NCI-H526 treated with DMSO at 0.1 percent for 48 hours (cell line): ENCODE measurements around the gene TTC28.

Experiments
- DNase-seq: peaks from one replicate; lab custom pipeline; 2025; lab: John Stamatoyannopoulos, UW

The TTC28 gene

DNA sequence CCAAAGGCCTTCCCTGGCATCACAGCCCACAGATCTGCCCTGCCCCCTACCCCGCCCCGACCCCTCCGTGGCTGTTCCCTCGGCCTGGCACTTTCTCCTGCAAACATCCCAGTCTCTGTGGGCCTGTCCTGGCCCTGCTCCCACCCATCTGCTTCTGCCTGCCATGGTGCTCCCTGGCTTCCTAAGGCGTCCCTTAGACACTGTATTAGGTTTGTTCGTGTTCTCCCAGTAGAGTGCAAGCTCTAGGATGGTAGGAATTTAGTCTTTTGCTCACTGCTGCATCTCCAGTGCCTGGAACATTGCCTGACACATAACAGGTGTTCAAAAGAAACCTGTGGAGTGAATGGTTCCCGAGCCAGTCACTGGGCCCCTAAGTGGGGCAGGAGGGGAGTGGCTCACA is 690.9 kb downstream of the TTC28 start:
- no peak for DNase-seq

DNA sequence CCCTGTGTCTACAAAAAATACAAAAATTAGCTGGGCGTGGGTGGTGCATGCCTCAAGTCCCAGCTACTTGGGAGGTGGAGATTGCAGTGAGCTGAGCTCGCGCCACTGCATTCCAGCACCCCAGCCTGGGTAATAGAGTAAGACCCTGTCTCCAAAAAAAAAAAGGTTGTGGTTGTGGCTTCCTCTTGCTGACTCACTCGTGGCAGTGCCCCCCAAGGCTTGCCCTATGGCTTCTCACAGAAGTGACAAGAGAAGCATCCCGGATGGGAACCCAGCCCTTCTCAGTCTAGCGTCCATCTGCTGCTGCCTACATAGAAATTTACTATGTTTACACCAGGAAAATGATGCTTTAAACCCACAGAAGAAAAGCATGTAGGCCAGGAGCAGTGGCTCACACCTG is 692.1 kb downstream of the TTC28 start:
- no peak for DNase-seq

DNA sequence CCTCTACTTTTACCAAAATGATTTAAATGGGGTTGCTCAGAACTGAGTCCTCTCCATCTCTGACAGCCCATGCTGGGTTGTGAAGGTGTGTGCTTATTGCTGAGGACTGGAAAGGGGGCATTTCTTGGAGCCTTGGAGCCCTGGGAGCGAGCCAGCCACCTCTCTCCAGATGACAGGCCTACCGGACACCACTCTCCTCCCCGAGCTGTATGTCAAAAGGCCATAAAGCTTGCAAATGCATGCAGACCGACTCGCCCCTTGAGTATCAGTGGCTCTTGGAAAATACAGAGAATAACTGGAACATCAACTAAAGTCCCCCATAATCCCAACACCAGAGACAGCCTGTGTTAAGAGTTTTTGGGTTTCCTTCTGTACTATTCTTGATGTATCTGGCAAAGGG is 692.7 kb downstream of the TTC28 start:
- DNase-seq: no peak

DNA sequence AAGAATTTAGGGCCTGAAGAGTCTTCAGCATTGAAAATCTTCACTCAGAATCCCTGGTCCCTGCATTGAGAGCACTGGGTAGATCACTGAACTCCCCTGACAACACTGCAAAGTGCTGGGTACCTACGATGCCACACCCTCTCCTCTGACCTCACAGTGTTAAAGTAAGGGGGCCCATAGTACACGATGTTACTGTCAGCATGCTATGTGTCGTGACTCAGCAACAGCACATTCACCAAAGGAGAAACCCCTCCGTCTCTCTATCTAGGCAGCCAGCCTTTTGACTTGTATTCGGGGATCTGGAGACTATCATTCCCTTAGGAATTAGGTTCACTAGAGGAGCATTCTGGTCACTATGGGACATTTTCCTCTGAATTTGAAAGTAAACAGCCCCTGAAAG is 693.2 kb downstream of the TTC28 start:
- no peak for DNase-seq

DNA sequence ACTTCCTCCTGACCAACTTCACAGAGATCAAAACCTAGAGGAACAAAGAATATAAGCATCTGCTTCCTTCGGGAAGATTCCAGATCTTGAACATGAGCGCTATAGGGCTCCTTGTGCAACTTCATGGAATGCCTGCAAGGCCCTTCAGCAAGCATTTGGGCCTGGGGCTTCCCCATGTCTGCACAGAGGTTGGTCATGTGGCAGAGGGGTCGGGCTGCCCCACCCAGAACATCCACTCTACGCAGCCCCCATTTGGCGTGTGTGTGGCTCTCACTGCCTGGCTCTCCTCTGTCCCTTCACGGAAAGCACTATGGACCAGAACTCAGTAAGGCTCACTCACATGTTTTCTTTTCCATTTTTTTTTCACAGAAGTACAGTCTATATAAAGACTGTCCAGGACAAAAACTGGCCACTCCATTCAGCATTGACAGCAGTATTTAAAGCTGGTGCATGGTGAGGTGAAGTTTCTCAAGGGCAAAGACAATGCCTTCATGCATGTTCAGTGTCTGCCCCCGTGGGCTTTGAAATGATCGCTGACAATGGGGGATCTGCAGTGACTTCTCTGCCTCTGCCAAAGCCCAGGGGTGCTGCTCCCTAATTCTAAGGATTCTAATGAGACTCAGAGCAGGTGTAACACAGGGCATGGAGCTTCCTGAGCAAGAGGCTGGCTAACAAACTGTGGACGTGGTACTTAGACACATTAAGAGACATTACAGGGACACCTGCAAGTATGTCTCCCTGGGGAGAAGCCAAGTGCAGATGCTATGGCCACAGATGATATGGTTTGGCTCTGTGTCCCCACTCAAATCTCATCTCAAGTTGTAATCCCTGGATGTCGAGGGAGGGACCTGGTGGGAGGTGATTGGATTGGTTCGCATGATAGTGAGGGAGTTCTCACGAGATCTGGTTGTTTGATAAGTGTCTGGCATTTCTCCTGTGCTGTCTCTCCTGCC is 694.0 kb downstream of the TTC28 start:
- no peak for DNase-seq

DNA sequence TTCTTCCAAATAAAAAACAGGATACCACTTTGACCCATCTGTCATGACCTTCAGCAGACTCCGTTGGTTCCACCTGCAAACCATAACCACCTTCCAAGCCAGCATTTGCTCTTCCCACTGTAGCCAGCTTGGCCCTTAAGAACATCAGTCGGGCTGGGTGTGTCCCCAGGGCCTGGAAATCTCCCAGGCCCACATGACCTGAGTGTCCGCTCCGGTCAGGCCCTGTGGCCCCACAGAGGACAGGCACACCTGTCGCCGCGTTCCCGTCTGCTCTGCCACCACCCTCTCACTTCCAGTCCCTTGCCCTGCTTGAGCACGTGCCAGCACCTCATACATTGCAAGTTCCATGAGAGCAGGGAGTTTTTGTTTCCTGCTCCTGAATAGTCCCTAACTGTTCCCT is 694.9 kb downstream of the TTC28 start:
- DNase-seq: no peak

DNA sequence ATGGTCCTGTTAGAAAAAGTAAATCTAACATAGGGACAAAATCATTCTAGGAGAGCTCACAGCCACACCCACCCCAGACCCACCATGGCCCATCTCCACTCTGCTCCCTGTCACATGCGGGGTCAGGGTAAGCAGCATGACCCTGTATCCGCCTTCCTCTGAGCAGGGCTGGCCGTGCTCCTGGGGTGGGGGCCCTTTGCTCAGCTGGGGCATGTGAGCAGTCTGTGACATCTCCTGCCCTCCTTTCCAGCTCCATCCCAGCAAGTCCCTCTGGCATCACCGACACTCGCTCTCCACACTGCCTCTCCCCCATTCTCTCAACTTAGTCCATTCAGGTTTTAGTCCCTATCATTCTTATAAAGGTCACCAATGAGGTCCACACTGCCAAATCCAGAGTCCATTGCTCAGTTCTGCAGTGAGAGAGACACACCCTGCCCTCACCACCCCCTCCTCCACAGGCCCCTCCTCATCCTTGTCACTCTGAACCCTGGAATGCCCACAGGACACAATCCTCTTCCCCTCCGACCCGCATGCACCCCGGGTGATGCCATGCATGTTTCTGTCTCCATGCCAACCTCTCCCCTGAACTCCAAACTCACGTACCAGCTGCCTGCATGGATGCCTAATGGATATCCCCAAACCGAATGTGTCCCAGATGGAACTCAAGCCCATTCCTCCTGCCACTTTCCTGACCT is 695.5 kb downstream of the TTC28 start:
- no peak for DNase-seq

DNA sequence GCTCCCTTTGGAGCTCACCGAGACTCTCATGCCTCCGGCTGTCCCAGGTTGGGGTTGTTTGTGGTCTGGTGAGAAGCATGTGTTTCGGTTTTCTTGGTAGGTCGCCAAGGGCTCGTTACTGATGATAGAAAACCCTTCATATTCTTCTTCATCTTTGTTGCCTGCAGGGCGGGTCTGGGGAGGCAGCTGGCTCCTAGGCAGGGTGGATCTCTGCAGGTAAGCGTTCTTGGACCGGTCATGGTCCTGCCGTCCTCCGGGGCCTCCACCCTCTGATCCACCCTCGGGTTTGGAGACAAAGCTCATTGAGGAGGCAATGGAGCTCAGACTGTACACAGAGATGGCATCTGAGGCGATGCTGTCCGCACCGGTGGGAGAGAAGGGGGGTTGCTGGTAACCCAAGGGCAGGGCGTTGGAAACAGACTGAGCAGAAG is 696.3 kb downstream of the TTC28 start:
- no peak for DNase-seq

DNA sequence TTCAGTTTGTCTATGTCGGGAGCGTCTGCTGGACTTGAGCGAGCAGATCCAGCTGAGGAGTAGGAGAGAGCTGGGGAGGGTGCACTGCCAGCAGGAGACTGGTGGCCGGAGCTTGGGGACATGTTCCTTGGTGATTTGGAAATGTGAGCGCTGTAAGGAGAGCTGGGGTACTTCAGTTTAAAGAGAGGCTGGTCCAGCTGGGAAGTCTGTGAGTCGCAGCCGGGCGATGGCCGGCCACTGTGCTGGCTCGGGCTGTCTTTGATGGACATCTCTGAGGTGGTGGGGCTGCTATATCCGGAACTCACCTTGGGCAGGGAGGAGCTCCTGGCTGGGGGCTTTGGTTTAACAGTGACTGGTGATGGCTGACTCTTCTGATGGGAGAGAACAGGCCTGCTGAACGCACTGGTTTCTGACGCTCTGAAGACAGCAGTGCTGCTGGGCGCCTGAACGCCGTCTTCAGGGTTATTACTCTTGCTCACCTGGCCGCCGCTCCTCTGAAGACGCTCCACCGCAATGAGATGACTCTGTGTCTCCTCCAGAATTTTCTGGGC is 696.9 kb downstream of the TTC28 start:
- no peak for DNase-seq

DNA sequence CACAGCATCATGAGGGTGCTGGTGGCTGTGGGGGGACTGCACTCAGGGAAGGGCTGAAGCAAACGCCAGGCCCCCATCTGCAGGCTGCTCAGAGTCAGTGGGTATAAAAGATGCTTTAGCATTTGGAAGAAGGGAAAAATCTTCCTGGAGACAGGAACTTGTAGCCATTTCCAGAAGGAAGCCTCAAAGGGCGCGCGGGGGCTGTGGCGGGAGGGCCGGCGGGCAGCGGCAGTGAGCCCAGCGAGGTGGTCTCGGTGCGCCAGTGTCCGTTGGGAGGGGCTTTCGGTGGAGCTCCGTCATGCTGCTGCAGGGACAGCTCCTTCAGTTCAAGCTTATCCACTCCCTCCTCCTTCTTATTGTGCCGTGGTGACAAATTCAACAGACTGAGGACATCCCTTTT is 697.5 kb downstream of the TTC28 start:
- DNase-seq: no peak

DNA sequence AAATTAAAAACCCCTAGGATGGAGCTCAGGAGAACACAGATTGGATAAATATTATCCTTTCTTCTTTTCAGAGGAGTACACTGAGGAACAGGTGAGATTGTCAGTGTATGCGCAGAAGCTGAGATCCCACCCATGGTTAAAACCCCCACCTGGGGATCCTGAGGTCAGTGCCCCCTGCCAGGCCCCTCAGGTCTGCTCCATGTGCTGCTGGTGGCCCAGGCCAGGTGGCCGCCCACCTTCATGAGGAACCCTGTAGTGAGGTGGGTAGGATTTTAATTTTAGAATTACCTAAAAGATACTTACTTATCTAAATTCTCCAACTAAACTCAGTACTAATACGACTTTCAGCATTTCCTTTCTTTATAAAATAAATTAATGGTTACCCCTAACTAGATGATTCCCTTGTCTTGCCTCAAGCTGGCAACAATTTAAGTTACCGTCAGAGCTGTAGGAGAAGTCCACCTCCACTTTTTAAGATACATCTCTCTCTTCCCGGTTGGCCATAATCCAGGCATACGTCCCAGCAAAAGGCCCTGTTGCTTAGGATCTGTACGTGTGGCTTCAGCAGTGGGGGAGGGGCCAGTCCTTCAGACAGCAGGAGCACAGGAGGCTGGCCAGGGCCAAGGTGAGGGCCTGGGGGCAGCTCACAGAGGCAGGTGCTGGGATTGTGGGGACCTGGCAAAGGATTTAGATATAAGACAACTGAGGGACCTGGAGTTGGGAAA is 699.1 kb downstream of the TTC28 start:
- DNase-seq: no peak

DNA sequence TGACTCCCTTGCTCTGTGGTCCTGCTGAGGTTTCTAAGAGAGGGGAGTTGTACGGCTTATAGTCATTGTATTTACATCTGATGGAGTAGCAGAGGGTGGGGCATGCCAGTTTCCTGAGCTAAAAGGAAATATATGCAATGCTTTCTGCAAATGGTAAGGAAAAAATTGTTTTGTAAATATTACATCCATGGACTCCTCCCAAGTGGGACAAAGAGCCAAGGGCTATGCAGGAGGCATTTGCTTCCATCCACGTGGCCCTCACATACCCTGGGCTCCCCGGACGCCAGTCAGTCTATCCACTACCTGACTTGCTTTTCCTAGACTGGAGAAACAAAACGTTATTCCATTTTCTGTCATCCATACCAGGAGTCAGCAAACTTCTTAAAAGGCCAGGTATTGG is 700.8 kb downstream of the TTC28 start:
- no peak for DNase-seq

DNA sequence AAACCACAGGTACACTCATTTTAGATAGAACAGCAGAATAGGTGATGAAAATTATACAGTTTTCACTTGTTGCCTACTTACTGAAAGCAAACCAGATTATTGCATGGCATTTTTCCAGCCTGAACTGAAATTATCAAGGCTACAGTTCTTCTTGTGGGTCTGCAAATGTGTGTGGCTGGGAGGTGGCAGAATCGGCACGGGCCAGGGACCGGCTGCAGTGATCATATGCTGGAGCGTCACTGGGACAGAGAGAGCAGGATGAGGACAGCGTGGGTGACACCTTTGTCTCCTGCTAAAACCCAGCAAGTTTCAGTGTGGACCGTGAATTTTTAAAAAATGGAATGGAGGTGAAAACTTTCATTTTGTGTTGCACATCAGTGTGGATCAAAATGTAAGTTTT is 701.3 kb downstream of the TTC28 start:
- DNase-seq: no peak

DNA sequence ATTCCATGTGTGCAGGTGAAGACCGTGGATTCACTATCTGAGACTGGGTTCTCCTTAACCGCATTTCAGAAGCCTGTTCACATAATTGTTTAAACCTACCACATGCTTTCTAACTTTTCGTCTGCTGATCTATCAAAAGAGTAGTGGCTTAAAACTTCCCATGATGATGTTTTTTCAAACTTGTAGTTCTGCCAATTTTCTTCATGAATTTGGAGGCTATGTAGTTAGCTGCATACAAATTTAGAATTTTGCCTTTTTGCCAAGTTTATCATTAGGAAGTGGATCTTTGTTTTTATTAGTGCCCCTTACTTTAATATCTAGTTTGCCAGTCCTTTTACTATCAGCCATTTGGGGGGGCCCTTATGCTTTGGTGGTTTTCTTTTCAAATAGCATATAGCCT is 703.1 kb downstream of the TTC28 start:
- DNase-seq: no peak

DNA sequence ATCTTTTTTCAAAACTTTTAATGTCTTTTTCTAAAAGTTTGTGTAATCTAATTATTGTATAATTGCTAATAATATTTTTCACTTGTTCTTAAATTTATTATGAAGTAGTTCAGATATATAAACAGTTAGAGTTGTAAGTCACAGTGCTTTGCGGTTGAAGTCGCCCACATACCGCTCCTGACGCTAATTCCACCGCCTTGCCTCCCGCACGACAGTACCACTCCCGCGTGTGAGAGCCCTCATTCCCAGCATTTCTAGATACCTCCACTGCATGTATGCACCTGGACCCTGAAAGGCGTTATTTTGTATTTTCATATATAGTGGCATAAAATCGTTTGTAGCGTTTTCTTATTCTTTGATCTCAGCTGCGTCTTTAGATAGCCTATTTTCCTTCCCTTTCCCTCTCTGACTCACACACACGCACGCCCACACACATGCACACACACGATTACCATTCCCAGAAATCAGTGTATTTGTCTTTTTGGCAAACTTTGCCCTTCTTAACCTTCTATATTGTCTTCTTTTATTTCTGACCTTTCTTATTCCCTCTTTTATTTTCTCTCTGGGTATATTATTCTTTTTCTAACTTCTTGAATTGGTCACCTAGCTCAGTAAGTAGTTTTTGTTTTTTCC is 704.1 kb downstream of the TTC28 start:
- no peak for DNase-seq

DNA sequence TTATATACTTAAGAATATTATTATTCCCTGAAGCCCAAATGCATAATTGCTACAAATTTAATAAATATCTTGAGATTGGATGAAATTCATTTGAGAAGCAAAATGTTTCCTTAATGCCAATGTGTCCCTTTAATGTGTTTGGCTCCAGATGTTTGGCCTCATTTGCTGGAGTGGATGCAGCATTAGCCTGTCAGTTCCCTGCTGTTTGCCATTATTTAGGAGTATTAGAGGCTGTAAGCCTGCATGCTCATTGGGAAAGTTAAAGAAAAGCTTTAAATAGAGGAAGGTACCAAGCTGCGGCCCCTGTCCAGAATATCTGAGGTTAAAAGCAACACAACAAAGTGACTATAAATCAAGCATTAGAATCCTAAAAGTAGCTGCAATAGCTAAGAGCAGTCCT is 705.8 kb downstream of the TTC28 start:
- no peak for DNase-seq

DNA sequence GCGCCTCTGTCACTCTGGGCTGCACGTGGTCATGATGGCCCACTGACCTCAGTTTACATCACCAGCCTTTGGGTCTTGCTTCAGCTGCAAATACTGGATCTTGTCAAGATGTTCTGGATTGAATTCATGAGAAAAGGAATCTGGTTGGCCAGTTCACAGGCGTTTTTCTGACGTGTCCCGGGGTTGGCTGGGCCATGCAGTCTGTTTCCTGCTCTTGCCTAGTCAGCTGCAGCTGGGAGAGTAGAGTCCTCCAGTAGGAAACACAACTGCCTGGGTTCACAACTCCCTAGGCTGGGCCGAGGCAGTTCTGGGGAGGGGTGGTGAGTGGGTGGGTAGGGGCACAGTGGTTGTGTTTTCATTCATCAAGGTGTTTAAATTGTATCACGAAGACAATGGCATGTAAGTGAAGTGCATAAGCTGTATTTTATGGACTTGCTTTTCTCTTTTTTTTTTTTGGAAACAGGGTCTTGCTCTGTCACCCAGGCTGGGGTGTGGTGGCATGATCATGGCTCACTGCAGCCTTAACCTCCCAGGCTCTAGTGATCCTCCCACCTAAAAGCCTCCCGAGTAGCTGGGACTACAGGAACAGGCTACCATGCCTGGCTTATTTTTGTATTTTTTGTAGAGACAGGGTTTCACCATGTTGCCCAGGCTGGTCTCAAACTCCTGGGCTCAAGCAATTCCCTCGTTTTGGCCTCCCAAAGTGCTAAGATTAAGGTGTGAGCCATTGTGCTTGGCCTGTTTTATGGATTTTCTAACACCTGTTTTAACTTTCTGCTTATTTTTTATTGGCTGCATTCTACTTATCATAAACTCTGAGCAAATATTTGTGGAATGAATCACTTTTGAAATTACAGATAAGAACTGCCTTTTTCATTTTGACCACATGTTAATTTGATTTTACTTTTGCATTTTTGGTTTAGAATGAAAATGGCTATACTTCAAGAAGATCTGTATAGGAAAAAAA is 706.6 kb downstream of the TTC28 start:
- DNase-seq: no peak

DNA sequence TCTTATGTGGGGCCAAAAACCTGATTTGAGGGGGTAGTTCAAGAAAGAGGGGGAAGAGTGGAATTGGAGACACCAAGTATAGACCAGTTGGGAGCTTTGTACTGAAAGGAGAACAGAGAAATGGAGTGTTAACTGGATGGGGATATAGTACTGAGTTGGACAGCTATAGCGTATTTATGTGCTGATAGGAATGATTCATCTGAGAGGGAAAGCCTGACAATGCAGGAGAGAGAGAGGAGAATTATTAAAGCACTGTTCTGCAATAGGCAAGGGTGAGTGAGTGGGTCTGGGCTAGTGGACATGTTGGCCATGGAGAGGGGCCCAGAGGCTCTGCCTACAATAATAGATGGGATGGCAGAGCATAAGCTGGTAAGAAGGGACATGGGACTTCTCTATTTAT is 707.7 kb downstream of the TTC28 start:
- no peak for DNase-seq

DNA sequence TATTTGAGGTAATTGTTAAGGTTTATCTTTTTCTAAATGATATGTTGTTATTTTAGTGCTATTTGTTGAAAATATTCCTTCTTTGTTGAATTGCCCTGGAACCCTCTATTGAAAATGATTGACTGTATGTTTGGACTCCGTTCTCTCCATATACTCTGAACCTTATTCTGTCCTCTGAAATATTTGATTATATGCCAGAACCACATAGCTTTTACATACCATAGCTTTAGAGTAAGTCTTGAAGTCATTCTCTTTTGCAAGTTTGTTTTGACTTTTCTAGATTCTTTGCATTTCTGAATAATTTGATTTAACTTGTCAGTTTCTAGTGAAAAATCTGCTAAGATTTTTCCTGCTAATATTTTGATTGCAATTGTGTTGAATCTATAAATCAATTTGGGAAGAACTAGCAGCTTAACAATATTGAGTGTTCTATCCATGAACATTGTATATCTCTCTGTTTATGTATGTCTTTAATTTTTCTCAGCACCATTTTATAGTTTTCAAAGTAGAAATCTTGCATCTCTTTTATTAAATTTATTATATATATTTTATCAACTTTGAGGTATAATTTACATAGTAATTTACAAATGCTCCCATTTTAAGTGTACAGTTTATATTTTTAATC is 708.9 kb downstream of the TTC28 start:
- no peak for DNase-seq
